ENCODE measurements around the gene MRGPRX1. TPM values are rescaled to one million over a fixed set of nuclear protein-coding genes. Genes with fewer than 3 reads are reported as not detected.
"Not testable (repeated sequence)": the region's sequence is repeated elsewhere in the genome, so short reads cannot be mapped to it uniquely, and the experiment has no call there.

MRGPRX1 gene
- total RNA-seq, 2 experiments from 2014 or later, result not detected

GRCh38 chr11:18912883-18913282 lies 26.3 kb downstream of the MRGPRX1 start:
- H3K27ac Mint-ChIP-seq, result no peak overlapping the region
- H3K9me3 Mint-ChIP-seq (ENCODE audit: low read depth), result no peaks in the 10 kb centered on the region
- ATAC-seq (no peak), DNase-seq (no peak)
- CTCF ChIA-PET, result no interaction called here
- no peak overlapping the region for H3K4me3 Mint-ChIP-seq
- H3K27me3 Mint-ChIP-seq, result peaks cover 26% of the 10 kb centered on the region
- no peaks in the 10 kb centered on the region for H3K36me3 Mint-ChIP-seq
- H3K4me1 Mint-ChIP-seq, result no peaks in the 10 kb centered on the region

- H3K4me1 Mint-ChIP-seq, result no peaks in the 10 kb centered on the region
- no peak overlapping the region for H3K4me3 Mint-ChIP-seq
- H3K27me3 Mint-ChIP-seq, result peaks cover 36% of the 10 kb centered on the region
- DNase-seq (no peak), ATAC-seq (no peak)
- no peaks in the 10 kb centered on the region for H3K9me3 Mint-ChIP-seq (ENCODE audit: low read depth)
- CTCF ChIA-PET, result no interaction called here
- H3K27ac Mint-ChIP-seq, result no peak overlapping the region
- H3K36me3 Mint-ChIP-seq, result no peaks in the 10 kb centered on the region
These were observed 31.8 kb downstream of the MRGPRX1 start for GRCh38 chr11:18907391-18907790.

- CTCF ChIA-PET; ATAC-seq; DNase-seq; H3K4me3 Mint-ChIP-seq; H3K27ac Mint-ChIP-seq; H3K36me3 Mint-ChIP-seq; H3K4me1 Mint-ChIP-seq; H3K9me3 Mint-ChIP-seq (ENCODE audit: low read depth): not testable (repeated sequence)
- H3K27me3 Mint-ChIP-seq, result peaks cover 47% of the 10 kb centered on the region
These were observed 38.6 kb downstream of the MRGPRX1 start for GRCh38 chr11:18900637-18901036.

GRCh38 chr11:18900151-18900611 lies 39.0 kb downstream of the MRGPRX1 start:
- ATAC-seq; H3K4me1 Mint-ChIP-seq; H3K4me3 Mint-ChIP-seq; H3K9me3 Mint-ChIP-seq (ENCODE audit: low read depth); DNase-seq; H3K27ac Mint-ChIP-seq; CTCF ChIA-PET; H3K36me3 Mint-ChIP-seq: not testable (repeated sequence)
- peaks cover 47% of the 10 kb centered on the region for H3K27me3 Mint-ChIP-seq

- H3K4me3 Mint-ChIP-seq; H3K4me1 Mint-ChIP-seq; H3K9me3 Mint-ChIP-seq (ENCODE audit: low read depth); ATAC-seq; CTCF ChIA-PET; H3K36me3 Mint-ChIP-seq; H3K27ac Mint-ChIP-seq; DNase-seq: not testable (repeated sequence)
- H3K27me3 Mint-ChIP-seq, result peaks cover 13% of the 10 kb centered on the region
These were observed 47.5 kb downstream of the MRGPRX1 start for GRCh38 chr11:18891712-18892111.

- Mint-ChIP-seq H3K9me3 (ENCODE audit: low read depth) (no peaks in the 10 kb centered on the region), H3K4me1 (no peaks in the 10 kb centered on the region), H3K27ac (no peak overlapping the region), H3K36me3 (no peaks in the 10 kb centered on the region), H3K27me3 (peaks cover 13% of the 10 kb centered on the region), H3K4me3 (no peak overlapping the region)
- ATAC-seq, result no peak
- CTCF ChIA-PET, result no interaction called here
- no peak for DNase-seq
These were observed 48.6 kb downstream of the MRGPRX1 start for GRCh38 chr11:18890615-18891014.

Other genes with a start within 250 kb of the MRGPRX1 start
- under 1 TPM; 0.93 to 0.98 TPM for gene TMEM86A, start 240.6 kb downstream of the MRGPRX1 start, total RNA-seq
- gene IGSF22, start 213.2 kb downstream of the MRGPRX1 start, total RNA-seq, result under 1 TPM; 0.35 to 0.64 TPM
- not detected for gene PTPN5, start 147.6 kb downstream of the MRGPRX1 start, total RNA-seq
- gene MRGPRX2, start 121.3 kb upstream of the MRGPRX1 start, total RNA-seq, result not detected
- 10 to 100 TPM; 21.7 to 28.7 TPM for gene ZDHHC13, start 177.8 kb upstream of the MRGPRX1 start, total RNA-seq